ENCODE results near the gene SLC16A9.

The SLC16A9 gene

DNA sequence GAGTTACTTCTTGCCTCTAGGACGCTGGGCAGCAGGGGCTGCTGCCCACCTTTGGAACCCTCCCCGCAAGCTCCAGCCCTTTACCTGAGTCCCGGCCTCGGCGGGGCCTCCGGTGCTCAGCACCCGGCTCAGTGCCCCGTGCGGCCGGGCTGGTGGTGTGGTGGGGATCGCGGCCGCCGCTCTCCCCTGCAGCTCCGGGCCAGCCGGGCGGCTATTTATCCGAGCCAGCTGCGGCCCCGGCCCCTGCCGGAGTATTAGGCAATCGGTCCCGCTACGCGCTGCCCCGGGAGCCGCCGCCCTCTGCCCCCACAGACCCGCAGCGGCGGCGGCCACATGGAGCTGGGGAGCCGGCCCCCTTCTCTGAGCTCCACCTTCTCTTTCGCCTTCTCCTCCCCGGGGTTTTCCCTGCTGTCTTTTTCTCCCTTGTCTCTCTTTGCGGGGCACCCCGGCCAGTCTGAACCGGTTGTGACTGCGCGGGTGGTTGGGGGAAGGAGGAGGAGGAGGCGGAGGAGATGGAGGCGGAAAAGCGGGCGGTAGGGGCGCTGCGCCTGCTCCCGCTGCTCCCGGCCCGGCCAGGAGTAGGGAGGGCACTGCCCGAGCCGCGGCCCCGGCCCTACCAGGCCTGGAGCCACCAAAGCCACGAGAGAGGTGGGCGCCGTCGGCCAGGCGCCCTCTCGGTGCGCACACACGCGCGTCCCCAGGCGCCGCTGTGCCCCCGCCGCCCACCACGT lies at the start of gene SLC16A9:
SLC16A9 (minus strand) TSS at position 456 of the 731 bp plus-strand sequence. CDS start 25,559 bp downstream, outside the sequence.
- CTCF ChIA-PET, result interaction anchor here (0.7 to 2.1 kb wide), 8 partner anchors 9 to 196 kb away, joined by 3 to 9 read pairs (median 6); partner anchors contain the start of gene CCDC6
- POLR2A ChIA-PET, result interaction anchor here (0.6 kb wide), 1 partner anchor 14 kb away, joined by 10 read pairs; no protein-coding TSS in a partner anchor
- peak; percentile 23 for TF ChIP-seq CTCF (IDR thresholded peaks at IDR 0.05; ENCODE audit: control extremely low read depth, extremely low read depth, low read depth, missing control alignments)
- DNase-seq (ENCODE audit: extremely low spot score), result peak; percentile 84

DNA sequence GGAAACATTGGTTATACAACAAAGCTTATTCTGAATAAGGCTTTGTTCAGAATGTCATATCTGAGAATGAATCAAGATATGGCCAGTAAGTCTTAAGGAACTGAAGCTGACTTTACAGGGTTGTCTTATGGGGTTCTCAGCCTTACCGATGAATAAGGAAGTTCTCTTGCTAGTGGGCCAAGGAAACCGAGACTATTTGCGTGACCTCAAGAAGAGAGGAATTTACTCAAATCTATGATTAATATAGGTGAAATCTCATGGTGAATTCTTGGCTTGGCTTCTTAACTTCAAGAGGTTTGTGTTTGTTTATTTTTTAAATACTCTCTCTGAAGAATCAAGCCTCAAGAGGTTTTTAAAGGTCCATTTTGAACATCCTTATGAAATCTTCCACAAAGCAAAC lies 48.3 kb upstream of the SLC16A9 start:
- CTCF ChIA-PET, result no interaction called here
- POLR2A ChIA-PET, result no interaction called here
- TF ChIP-seq CTCF (IDR thresholded peaks at IDR 0.05; ENCODE audit: control extremely low read depth, extremely low read depth, low read depth, missing control alignments), result no peak
- no peak for DNase-seq (ENCODE audit: extremely low spot score)

GRCh38 chr10:59754951-59755350 lies 45.3 kb upstream of the SLC16A9 start:
- POLR2A ChIA-PET, result no interaction called here
- DNase-seq (ENCODE audit: extremely low spot score), result no peak
- TF ChIP-seq CTCF (IDR thresholded peaks at IDR 0.05; ENCODE audit: control extremely low read depth, extremely low read depth, low read depth, missing control alignments), result no peak
- CTCF ChIA-PET, result no interaction called here

GRCh38 chr10:59753267-59753666 lies 43.6 kb upstream of the SLC16A9 start, which contains the start of gene MRLN:
Gene MRLN, minus strand, starts transcription at chr10:59753455.
- no peak for DNase-seq (ENCODE audit: extremely low spot score)
- ChIA-PET CTCF (no interaction called here), POLR2A (no interaction called here)
- TF ChIP-seq CTCF (IDR thresholded peaks at IDR 0.05; ENCODE audit: control extremely low read depth, extremely low read depth, low read depth, missing control alignments), result no peak

GRCh38 chr10:59752278-59752940 lies 42.8 kb upstream of the SLC16A9 start:
- DNase-seq (ENCODE audit: extremely low spot score), result no peak
- ChIA-PET POLR2A (no interaction called here), CTCF (no interaction called here)
- no peak for TF ChIP-seq CTCF (IDR thresholded peaks at IDR 0.05; ENCODE audit: control extremely low read depth, extremely low read depth, low read depth, missing control alignments)

DNA sequence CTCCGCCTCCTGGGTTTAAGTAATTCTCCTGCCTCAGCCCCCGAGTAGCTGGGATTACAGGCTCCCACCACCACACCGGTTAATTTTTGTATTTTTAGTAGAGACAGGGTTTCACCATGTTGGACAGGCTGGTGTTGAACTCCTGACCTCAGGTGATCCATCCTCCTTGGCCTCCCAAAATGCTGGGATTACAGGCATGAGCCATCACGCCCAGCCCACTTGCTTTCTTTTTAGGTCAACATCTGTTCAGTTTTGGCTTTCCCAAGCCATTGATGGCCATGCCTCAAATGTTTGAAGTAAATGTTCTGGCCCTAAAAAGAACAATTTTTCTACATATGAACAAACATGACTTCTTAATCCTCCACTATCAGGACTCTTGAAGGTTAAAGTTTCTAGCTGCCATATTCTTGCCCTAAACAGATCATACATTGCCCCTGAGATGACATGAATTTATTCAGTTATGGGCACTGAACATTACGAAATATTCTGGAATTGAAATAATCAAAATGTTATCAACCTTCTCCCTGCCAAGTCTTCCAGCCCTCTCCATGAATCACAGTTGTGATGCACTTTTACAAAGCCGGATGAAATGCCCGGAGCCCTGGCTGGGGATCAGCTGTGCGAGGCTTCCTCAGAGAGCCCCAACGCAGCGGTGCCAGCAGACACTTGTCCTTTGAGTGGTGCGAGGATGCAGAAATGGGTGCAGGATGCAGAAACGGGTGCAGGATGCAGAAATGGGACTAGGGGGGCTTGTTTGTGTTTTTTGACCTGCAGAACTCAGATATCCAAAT lies 40.7 kb upstream of the SLC16A9 start:
- CTCF ChIA-PET, result no interaction called here
- TF ChIP-seq CTCF (IDR thresholded peaks at IDR 0.05; ENCODE audit: control extremely low read depth, extremely low read depth, low read depth, missing control alignments), result no peak
- DNase-seq (ENCODE audit: extremely low spot score), result no peak
- POLR2A ChIA-PET, result no interaction called here

Data from GM10248 (cell line).